Measurements from ENCODE around the gene TFDP1.

DNA sequence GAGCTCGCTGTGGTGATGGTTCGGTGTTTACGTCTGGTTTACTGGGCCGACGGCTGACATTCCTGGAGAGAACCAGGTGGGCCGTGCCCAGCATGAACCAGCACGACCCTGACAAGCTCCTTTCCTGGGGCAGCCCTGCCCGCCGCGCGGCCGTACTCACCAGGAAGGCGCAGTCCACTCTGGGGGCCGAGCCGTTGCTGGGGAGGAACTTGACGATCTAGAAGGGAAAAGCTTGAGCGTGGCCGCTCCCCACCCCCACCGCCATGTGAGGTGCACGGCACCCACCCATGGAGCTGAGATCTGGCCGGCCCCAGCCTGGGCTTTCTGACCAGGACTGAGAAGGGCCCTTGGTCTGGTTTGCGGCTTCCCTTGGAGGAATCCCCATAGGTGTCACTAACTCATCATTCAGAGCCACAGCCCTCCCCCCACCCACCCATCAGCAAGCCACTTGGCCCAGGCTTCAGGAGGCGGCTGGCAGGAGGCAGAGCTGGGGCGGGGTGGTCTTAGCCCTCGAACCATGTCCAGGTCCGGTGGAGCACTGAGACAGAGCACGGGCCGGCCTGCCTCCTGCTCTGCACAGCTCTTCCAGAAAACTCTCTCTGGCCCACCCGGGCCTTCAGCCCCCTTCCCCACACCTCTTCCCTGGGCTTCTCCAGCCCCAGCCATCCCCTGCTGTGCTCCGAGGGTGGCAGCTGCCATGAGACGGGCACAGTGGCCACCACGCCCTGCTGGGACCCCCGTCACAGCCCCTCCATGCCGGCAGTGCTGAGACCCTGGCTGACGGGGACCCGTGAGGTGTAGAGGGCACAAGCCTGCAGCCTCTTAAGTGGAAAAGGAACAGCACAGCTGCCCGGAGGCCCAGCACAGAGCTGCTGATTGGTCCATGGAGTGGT lies 67.2 kb downstream of the TFDP1 start:
- TF ChIP-seq CTCF (IDR thresholded peaks at IDR 0.05): no peak
- no peak for TF ChIP-seq POLR2A (IDR thresholded peaks at IDR 0.05)
